ENCODE data around the gene SFXN3. TPM values are rescaled to one million over a fixed set of nuclear protein-coding genes. Genes with fewer than 3 reads are reported as not detected.

SFXN3 gene
- total and polyA plus RNA-seq, 2 of the 13 experiments (the other 11 are each of a cell fraction or from before 2014, with no cell fraction given), result 16.8 to 71.5 TPM

DNA sequence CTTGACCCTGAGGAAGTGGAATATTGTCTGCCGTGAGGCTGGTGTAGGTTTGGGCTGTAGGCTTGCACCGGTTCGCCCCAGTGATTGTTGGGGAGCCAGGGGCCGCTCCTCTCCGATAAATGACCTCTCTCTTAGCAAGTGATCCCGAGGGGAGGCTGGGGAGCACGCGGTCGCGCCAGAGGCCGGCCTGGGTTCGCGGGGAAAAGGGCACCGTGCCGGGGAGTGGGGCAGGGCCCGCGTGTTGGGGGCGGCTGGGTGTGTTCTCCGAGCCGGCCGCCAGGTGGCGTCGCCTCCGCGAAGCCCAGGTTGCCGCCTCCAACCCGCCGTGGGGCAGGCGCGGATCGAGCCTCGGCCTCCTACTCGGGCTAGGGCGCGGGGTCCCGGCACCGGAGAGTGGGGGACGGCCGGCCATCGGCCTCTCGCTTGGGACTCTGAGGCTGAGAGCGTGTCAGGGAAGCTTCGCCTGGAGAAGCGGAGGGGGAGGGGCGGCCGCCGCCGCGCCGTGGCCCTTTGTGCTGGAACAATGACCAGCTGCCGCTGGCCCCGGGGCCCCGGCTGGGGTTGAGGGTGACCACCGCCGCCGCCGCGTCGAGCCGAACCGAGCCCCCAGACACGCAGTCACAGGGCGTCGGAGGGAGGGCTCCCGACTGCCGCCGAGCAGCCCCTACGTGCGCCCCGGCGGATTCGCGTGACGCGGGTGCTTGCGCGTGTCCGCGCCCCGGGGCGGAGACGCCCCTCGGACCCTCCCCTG lies 31.9 kb upstream of the SFXN3 start (continued):
- peak; percentile 74 for TF ChIP-seq DMAP1 (CRISPR knock-in tag; IDR thresholded peaks at IDR 0.05)
- no peak for TF ChIP-seq TBL1XR1 (IDR thresholded peaks at IDR 0.05; ENCODE audit: borderline replicate concordance, low read length, partially characterized antibody)
- no peak; the same call in 1 of the 2 replicates for TF ChIP-seq ZNF567 (CRISPR knock-in tag; IDR thresholded peaks at IDR 0.05; ENCODE audit: borderline replicate concordance)
- TF ChIP-seq, protein P1, sequence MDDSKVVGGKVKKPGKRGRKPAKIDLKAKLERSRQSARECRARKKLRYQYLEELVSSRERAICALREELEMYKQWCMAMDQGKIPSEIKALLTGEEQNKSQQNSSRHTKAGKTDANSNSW (CRISPR knock-in tag; IDR thresholded peaks at IDR 0.05; ENCODE audit: borderline replicate concordance), result no peak
- no peak for TF ChIP-seq ZNF251 (CRISPR knock-in tag; IDR thresholded peaks at IDR 0.05)
- no peak for TF ChIP-seq FOSL2 (CRISPR knock-in tag; IDR thresholded peaks at IDR 0.05)
- TF ChIP-seq XRCC5 (optimal IDR thresholded peaks at IDR 0.05; ENCODE audit: low read length), result peak; percentile 91
- no peak for TF ChIP-seq HMG20A (CRISPR knock-in tag; IDR thresholded peaks at IDR 0.05; ENCODE audit: borderline replicate concordance)
- TF ChIP-seq PITX1 (CRISPR knock-in tag; IDR thresholded peaks at IDR 0.05), result no peak
- TF ChIP-seq ZBTB34 (CRISPR knock-in tag; IDR thresholded peaks at IDR 0.05), result peak; percentile 20
- TF ChIP-seq THRA (CRISPR knock-in tag; IDR thresholded peaks at IDR 0.05; ENCODE audit: borderline replicate concordance), result peak; percentile 17; the same call in 1 of the 2 replicates
- peak; percentile 58 for TF ChIP-seq ZFX (CRISPR knock-in tag; IDR thresholded peaks at IDR 0.05; ENCODE audit: low read depth)
- TF ChIP-seq ZNF142 (CRISPR knock-in tag; IDR thresholded peaks at IDR 0.05), result no peak
- TF ChIP-seq ZNF777 (CRISPR knock-in tag; IDR thresholded peaks at IDR 0.05), result peak; percentile 76; the same call in 1 of the 2 replicates
- peak; percentile 82; the same call in 1 of the 2 replicates for TF ChIP-seq ZNF709 (CRISPR knock-in tag; IDR thresholded peaks at IDR 0.05)
- 0 out of 2 replicates have a peak, but pooled peaks have one; percentile 22 for TF ChIP-seq MEIS2 (CRISPR knock-in tag; IDR thresholded peaks at IDR 0.05)
- no peak; the same call in 1 of the 2 replicates for TF ChIP-seq ZSCAN31 (CRISPR knock-in tag; IDR thresholded peaks at IDR 0.05; ENCODE audit: low read depth)
- peak; percentile 85; the same call in 1 of the 2 replicates for TF ChIP-seq DNMT1 (CRISPR knock-in tag; IDR thresholded peaks at IDR 0.05)
- peak; percentile 81; the same call in 1 of the 2 replicates for TF ChIP-seq THYN1 (CRISPR knock-in tag; IDR thresholded peaks at IDR 0.05; ENCODE audit: borderline replicate concordance, low read depth)
- no peak; the same call in 1 of the 2 replicates for TF ChIP-seq ZNF747 (CRISPR knock-in tag; IDR thresholded peaks at IDR 0.05; ENCODE audit: borderline replicate concordance)
- TF ChIP-seq SP140L (CRISPR knock-in tag; IDR thresholded peaks at IDR 0.05; ENCODE audit: borderline replicate concordance), result no peak
